Measurements from ENCODE around the gene ADCY1.
"Not testable (repeated sequence)": the region's sequence is repeated elsewhere in the genome, so short reads cannot be mapped to it uniquely, and the experiment has no call there.

Gene ADCY1

DNA sequence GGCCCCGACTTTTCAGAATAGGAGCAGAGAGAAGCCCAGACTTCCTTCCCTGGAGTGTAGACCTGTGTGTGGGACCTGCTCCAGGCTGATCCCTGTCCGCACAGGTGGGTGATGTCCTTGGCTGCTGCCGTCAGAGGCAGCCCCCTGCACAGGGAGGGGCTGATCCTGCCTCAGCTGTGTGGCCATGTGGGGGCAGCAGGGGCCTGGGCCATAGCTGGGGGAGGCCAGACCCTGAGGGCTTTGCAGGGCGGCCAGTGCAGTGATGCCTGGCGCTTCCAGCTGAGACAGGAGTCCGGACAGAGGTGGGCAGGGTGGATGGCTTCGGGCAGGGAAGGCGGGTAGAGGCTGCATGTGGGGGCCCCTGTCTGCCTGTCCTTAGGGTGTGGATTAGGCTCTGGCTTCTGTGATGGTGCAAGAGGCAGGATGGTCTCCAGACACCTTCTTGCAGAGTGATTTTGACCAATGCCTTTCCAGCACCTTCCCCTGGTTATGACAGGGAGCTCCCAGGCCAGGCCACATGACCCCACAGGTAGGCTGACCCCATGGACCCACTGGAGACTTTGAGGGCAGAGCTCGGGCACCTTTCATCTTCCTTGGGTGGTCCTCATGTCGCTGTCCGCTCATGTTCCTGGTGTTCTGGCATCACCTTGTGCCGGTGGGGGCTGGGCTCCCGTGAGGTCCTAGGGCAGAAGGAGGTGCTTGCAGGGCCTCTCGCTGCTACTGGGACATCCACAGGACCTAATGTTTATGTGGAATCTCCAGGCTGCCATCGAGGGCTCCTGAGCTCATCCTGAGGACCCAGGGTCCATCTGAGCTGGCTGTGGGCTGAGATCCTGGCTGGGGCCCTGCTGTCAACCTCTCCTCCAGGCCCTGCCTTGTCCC lies 141.5 kb downstream of the ADCY1 start:
- DNase-seq, result no peak

DNA sequence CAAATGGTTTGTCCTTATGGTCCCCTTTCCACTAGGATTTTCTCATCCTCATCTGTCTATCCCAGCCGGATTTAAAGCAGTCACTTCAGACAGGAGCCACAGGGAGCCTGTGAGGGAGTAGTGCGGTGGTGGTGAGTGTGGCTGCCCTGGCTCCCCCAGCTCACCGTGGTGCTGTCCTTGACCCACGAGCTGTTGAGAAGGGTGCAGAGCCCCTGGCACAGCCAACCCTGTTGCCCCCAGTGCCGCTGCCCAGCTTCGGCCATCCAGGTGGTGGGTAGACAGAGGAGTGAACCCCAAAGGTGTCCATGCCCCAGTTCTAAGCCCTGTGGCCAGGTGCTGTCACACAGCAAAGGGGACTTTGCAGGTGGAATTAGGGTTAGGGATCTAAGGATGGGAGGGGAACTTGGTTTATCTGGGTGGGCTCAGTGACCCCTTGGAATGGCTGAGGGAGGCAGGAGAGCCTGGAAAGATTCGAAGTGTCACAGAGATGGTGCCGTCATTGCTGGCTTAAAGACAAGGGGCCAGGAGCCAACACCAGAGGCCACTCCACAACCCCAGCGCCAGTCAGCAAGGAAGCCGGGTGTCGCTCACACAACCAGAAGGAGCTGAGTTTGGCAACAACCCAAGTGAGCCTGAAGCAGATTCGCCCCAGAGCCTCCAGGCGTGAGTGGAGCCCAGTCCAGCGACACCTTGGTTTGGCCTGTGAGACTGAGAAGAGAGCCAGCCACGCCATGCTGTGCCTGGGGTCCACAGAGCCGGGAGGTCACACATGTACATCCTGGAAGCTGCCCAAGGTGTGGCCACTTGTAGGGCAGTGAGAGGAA lies 142.4 kb downstream of the ADCY1 start:
- DNase-seq, result no peak

DNA sequence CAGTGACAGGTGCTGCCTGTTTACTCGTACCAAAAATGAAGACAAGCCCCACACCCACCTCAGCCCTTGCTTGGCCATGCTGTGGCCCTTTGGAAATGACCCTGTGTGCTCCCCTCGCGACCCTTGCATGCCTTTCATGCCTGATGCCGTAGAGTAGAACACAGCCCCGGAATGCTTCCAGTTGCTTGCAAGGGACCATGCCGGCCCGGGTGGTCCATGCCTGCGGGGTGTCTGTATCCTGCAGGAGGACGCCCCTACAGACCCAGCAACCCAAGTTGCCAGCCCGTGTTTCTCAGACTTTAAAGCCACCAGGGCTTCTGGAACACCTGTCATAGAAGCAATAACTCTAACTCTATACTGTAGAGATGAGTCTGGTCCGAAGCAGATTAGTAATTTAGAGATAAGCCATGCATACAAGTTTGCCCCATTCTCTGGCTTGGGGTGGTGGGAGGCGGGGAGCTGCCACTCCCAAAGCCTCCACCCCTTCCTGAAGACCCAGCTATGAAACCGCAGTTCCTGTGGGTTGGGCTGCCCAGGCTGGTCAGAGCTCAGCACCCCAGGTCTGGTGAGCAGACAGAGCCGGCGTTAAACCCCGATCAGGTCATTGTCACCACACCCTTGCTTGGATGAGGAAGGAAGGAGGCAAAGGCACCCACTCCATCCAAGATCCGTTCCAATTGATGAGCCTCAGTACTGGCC lies 143.5 kb downstream of the ADCY1 start:
- DNase-seq, result no peak

DNA sequence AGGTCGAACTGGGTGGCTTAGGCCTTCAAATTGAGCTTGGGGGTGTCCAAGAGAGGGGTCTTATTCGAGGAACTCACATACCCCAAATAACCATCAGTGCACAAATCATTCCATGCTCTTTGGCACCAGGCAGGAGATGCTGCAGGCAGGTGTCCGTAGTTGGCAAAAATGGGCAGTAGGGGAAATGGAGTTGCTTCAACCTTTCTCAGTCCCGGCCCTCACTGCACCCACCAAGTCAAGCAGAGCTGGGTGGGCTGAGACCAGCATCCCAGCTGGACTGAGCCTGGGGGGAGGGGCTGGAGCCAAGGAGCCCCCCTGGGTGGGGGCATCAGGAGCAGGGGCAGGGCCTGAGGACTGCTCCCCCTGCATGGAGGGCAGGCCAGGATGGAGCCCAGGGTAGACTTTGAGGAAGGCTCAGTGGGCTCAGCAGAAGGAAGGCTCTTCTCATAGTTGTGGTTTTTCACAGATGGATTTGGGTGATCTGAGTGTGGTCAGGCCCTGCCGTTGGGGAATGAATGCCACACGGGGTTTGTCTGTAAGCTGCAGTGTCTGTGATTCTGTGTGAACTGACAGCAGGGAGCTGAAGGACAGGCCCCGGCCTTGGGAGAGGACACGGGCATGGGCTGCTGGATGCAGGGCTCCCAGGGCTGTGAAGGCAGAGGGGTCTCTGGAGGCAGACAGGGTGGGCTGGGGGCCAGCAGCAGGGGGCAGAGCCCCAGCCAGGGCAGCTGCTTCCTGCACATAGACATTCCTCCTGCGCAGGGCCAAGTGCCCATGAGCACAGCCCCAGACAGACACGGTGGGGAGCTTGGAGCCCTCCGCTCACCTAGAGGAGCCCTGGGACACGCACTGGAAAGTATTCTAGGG lies 144.5 kb downstream of the ADCY1 start:
- no peak for DNase-seq

DNA sequence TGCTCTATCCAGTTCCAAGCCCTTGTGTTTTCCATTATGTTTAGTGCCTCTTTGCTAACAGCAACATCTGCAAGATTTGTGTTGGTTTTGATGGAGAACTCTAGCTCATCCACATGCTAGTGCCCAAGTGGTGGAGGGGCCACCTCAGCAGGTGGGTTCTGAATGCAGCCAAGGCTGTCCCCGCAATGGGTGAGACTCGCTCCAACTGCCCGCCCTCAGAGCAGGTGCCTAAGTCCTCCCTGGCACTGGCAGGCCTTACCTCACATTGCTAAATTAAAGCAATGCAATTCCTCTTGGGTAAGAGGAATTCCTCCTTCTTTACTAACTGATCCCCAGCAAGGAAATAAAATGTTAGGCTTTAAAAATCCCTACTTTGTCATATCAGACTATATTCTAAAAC lies 146.8 kb downstream of the ADCY1 start:
- DNase-seq, result no peak

DNA sequence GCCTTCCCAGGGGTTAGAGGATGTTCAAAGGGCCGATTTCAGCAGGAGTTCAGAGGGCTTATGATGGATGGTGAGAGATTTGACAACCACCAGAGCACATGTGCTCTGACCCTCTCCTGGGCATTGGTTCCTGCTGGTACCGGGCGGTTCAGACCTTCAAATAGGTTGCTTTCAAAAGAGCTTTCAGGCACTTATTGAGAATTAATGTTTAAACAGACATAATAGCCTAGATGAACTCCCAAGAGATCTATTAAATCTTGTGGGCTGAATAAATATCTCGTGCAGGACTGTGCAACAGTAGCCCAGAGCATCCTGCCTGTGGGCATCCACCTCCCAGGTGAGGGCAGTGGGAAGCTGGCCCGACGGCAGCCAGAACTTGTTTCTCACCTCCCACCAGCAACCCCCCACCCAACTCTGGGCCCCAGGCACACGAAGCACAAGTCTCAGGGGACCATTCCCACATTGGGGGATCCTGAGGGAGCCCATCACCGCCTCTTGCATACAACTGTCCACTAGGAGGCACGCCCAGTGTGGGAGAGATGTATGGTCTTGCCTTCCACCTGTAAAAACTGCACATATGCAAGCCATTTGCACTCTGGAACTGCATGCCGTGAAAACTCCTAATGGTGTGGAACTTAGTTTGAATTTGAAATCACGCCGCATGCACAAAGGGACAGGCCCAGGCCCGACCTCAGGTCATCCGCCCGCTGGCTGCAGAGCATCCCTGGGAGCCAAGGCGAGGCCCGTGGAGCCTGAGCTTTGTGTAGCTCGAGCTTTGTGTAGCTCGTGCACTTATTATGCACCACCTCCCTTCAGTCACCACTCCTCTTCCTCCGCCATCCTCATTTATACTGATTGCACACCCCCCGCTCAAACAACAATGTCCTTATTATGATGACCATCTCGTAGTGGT lies 147.8 kb downstream of the ADCY1 start:
- no peak for DNase-seq

DNA sequence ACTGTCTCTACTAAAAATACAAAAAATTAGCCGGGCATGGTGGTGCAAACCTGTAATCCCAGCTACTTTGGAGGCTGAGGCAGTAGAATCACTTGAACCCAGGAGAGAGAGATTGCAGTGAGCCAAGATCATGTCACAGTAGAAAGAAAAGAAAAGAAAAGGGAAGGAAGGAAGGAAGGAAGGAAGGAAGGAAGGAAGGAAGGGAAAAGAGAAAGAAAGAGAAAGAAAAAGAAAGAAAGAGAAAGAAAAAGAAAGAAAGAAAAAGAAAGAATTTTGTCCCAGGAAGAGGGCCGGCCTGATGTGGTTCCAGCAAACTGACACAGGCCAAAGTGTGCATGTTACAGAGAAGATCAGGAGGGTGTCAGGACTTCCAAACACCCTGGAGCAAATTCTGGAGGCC lies 151.1 kb downstream of the ADCY1 start:
- not testable (repeated sequence) for DNase-seq

DNA sequence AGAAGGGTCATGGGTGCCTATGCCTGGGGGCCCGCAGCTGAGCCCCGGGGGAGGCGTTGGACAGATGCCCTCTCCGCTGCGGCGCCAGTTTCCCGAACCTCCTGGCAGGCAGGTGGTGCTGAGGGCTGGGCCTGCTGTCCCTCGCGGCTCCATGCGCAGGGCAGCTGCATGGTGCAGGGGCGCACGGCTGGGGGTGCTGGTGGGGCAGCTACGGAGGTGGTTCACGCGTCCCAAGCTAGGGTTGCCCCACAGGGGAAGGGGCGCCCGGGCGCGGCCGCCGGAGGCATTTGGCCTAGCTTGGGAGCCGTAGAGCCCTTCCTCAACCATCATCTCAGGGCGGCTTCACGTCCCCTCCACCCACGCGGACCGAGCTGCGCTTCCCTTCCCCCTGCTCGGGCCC lies 152.7 kb downstream of the ADCY1 start:
- DNase-seq, result no peak

DNA sequence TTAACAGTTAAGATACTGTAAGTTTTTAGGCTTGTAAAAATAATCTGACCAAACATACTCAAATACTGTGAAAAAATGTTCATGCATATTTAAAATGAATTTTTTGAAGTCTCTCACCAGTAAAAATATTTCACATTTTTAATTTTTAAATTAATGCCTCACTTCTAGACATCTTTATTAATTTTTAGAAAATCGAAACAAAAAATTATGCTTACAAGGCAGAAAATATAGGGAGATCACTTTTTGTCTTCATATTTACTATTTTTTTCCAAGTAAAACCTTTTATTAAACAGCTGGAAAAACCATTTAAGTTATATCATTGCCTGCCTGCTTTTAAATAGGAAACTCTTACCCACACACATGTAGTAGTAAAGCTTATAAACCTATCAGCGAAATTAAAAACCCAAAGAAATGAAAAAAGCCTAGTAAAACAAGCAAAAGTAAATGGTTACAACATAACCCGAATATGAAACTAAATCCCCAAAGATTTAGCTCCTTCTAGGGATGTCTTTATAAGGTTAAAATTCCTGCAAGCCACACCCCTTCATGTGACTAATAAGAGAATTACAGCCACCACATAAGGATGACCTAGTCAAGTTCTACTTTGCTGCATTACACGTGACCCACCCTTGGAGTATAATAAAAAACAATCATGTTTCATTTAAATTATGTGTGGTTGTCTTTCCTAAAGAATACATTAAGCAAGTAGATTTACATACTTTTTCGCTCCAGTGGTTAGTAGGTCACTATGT lies 157.7 kb downstream of the ADCY1 start:
- DNase-seq, result not testable (repeated sequence)

DNA sequence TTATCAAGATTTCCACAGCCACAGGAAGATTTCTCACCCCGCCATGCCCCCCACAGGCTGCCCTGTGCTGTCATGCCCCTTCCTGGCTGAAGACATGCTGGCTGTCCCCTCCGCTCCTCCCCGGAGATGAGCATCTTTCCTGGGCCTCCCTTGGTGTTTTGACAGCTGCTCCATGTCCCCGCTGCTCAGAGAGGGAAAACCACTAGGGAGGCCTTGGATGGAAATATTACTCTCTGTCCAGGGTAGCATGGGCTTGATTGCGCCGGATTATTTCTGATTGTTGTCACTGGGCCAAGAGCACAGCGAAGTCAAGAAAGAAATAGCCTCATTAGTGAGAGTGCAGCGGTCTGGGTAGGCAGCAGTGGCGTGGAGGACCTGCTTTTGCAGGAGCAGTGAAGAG lies 164.8 kb downstream of the ADCY1 start:
- not testable (repeated sequence) for DNase-seq

DNA sequence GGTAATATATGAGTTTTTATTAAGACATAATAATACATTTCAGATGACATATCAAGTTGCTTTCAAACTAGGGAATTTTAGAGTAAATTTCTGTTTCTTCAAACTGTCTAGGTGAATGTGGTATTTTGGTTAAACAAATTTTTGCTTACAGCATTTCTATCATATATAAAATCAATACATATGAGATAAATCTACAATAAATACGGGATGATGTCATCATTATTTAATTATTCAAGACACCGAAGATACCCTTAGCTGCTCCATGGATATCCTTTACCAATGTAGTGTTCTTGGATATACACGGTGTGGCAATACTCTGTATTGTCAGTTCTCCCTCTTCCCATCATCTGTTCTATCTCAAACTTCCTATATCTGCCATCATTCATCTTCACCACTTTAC lies 166.4 kb downstream of the ADCY1 start:
- not testable (repeated sequence) for DNase-seq

DNA sequence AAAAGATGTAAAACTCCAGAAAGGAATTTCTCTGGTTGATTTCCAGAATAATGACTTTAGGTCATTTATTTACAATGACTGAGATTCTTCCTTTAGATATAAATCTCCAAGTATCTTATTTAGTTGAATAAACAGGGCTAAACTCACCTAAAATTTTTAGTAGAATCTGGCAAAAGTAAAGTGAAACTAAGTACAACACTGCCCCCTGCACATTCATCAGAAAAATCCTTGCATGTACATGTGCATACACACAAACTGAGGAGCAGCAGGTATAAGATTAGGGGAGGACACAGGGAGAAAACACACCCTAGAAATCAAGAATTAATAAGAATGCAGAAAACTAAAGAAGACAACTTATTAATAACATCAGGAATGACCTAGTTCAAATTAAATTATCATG lies 174.8 kb downstream of the ADCY1 start:
- not testable (repeated sequence) for DNase-seq

DNA sequence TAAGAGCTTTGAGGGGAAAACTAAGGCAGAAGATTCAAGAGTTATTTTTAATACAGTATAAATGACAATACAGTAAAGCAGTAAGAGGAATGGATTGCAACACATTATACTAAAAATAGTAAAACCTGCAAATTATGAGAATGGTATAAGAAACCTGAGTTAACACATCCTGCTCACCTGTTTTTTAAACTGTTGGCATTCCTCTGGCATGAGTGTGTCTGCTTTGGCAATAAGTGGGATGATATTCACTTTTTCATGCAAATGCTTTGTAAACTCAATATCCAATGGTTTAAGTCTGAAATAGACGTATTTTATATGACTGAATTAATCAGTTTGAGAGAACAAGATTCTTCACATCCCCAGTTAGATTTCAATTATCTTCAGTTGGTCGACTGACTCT lies 177.2 kb downstream of the ADCY1 start:
- not testable (repeated sequence) for DNase-seq

DNA sequence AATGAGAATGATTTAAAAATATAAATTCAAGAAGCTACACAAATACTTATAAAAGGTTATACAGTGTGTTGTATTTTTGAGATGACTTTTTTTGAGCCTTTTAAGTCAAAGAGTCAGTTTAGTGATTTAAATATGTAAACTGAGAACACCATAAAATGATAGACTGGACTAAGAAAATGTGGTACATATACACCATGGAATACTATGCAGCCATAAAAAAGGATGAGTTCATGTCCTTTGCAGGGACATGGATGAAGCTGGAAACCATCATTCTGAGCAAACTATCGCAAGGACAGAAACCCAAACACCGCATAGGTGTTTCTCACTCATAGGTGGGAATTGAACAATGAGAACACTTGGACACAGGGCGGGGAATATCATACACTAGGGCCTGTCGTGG lies 182.2 kb downstream of the ADCY1 start:
- DNase-seq, result not testable (repeated sequence)

DNA sequence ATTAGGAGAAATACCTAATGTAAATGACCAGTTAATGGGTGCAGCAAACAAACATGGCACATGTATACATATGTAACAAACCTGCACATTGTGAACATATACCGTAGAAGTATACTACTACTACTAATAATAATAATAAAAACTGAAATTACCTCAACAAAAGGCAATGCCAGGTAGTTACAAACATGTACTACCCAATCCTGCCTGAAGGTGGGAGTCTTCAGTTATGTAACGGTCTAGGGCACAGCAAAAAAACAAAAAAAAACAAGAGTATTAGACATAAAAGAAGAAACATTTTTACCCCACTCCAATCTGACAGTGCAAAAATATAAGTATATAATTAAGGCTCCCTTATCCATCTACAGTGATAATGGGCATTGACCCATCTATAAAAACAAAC lies 182.6 kb downstream of the ADCY1 start:
- DNase-seq, result not testable (repeated sequence)

DNA sequence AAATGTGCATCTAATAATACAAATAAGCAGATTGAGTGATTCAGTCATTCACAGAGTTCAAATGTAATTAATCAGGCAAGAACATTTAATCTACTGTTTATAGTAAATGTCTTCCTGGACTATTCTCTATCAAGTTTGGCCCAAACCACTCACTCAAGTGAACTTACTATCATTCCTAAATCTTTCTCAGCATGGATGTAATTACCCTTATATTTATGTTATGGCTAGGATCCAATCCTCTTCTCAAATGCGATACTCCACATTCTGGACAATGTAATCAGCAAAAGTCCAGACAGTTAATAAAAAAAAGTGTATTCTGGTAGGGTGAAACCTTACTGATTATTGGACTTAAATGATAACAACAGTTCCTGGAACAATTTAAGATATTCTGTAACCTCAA lies 185.3 kb downstream of the ADCY1 start:
- not testable (repeated sequence) for DNase-seq

DNA sequence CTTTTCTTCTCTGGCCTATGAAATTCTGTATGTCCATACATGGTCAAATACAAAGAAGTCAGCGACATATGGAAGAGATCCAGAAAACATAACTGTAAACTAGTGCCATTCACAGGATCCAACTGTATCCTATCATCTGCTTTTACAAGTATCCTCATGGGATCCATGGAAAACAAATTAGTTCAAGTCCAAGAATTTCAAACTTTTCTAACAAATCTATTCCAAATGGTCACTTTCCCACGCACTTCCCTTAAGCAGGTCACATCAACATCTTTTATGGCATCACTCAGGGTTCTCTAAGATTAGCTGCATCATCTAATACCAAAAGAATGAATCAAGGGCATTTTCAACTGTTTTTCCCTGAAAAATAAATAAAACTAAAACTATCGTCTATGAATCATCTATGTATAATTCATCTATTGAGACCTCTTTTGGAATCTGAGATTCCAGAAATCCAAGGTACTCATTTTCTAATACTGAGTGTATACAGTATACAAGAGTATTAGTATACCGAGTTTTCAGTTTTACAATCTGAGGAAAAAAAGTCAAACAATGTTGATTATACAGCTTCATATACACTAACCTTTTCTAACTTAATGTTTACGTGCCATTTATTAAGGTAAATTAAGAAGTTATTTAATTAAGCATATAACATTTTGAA lies 187.5 kb downstream of the ADCY1 start:
- DNase-seq, result not testable (repeated sequence)

DNA sequence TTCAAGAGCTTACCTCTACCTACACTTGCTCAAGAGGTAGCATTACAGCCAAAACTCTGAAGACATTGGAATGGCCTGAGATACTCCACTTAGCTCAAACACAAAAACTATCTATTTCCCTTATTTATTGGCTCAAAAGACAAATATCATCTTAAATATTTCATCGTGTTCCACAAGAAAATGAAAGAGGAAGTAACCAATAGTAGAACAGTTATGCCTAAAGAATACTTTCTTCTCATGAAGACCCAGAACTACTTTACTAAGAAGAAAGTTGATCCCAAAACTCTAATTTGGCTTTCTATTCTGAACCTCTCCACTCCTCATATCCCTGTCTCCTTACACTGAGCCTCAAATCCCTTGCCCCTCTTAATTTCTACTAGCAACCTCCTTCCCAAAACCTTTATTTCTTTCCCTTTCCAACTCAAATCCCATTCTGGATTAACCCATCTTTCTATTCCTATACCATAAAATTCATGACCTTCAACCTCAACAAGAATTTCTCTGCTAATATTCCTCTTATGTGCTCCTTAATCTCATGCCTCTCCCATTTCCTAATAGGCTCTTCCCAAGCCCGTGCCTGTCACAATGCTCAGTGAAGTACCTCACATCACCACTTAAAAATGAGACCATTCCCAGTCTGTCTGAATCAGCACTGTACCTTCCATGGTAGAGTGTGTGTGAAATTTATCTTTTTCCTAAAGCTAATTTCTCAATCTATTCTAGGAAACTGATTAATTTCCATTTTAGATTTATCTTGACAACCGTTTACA lies 188.2 kb downstream of the ADCY1 start:
- not testable (repeated sequence) for DNase-seq

All from CD4-positive, alpha-beta T cell treated with Interleukin-6 for 4 hours (primary cell).